ENCODE data around the gene MROH8. TPM values are rescaled to one million over a fixed set of nuclear protein-coding genes. Genes with fewer than 3 reads are reported as not detected.

The MROH8 gene
- under 0.01 and 0.13 TPM in 2 replicates for total RNA-seq

GRCh38 chr20:37178839-37179682 is at the start of gene MROH8, which contains the start of gene RPN2:
TSS of gene MROH8 (minus strand) at chr20:37179548.
TSS of gene RPN2 (plus strand) at chr20:37179330. CDS start at chr20:37179357, 27 bp downstream.
- DNase-seq (ENCODE audit: low read depth) (peak; percentile 90), FAIRE-seq (no peak)
- peaks cover 6% of the 10 kb centered on the region for H3K36me3 ChIP-seq (ENCODE audit: control insufficient read depth, insufficient read depth, low read length)
- peak within 1 kb of the TSS; percentile 58 for H3K4me3 ChIP-seq (ENCODE audit: low read depth, low read length)
- no peak for TF ChIP-seq CTCF (IDR thresholded peaks at IDR 0.05; ENCODE audit: insufficient read depth, low read length, severe bottlenecking)
- H3K27me3 ChIP-seq (ENCODE audit: control insufficient read depth, insufficient read depth, low read length) = no peaks in the 10 kb centered on the region

- TF ChIP-seq CTCF (IDR thresholded peaks at IDR 0.05; ENCODE audit: insufficient read depth, low read length, severe bottlenecking) = no peak
- Histone ChIP-seq H3K27me3 (ENCODE audit: control insufficient read depth, insufficient read depth, low read length) (no peaks in the 10 kb centered on the region), H3K36me3 (ENCODE audit: control insufficient read depth, insufficient read depth, low read length) (peaks cover 54% of the 10 kb centered on the region), H3K4me3 (ENCODE audit: low read depth, low read length) (no peak overlapping the region)
- no peak for FAIRE-seq
- DNase-seq (ENCODE audit: low read depth) = no peak
Measured at GRCh38 chr20:37228656-37229055, 49.3 kb upstream of the MROH8 start.

GRCh38 chr20:37228082-37228481 is 48.7 kb upstream of the MROH8 start:
- H3K36me3 ChIP-seq (ENCODE audit: control insufficient read depth, insufficient read depth, low read length) = peaks cover 56% of the 10 kb centered on the region
- FAIRE-seq = no peak
- DNase-seq (ENCODE audit: low read depth) = no peak
- no peak for TF ChIP-seq CTCF (IDR thresholded peaks at IDR 0.05; ENCODE audit: insufficient read depth, low read length, severe bottlenecking)
- H3K4me3 ChIP-seq (ENCODE audit: low read depth, low read length) = no peak overlapping the region
- no peaks in the 10 kb centered on the region for H3K27me3 ChIP-seq (ENCODE audit: control insufficient read depth, insufficient read depth, low read length)

- no peak overlapping the region for H3K4me3 ChIP-seq (ENCODE audit: low read depth, low read length)
- DNase-seq (ENCODE audit: low read depth) (no peak), FAIRE-seq (no peak)
- no peak for TF ChIP-seq CTCF (IDR thresholded peaks at IDR 0.05; ENCODE audit: insufficient read depth, low read length, severe bottlenecking)
- no peaks in the 10 kb centered on the region for H3K27me3 ChIP-seq (ENCODE audit: control insufficient read depth, insufficient read depth, low read length)
- peaks cover 51% of the 10 kb centered on the region for H3K36me3 ChIP-seq (ENCODE audit: control insufficient read depth, insufficient read depth, low read length)
Measured at GRCh38 chr20:37226889-37227288, 47.5 kb upstream of the MROH8 start.

- FAIRE-seq = no peak
- no peaks in the 10 kb centered on the region for H3K27me3 ChIP-seq (ENCODE audit: control insufficient read depth, insufficient read depth, low read length)
- no peak for TF ChIP-seq CTCF (IDR thresholded peaks at IDR 0.05; ENCODE audit: insufficient read depth, low read length, severe bottlenecking)
- no peak for DNase-seq (ENCODE audit: low read depth)
- H3K4me3 ChIP-seq (ENCODE audit: low read depth, low read length) = no peak overlapping the region
- peaks cover 43% of the 10 kb centered on the region for H3K36me3 ChIP-seq (ENCODE audit: control insufficient read depth, insufficient read depth, low read length)
Measured at GRCh38 chr20:37225146-37225545, 45.8 kb upstream of the MROH8 start.
